Bone marrow (tissue), 2 donors: ENCODE data around the gene OLIG1.

Source experiments
- DNase-seq, 2 donors: peaks; one replicate each; lab custom pipeline; 2025; lab: John Stamatoyannopoulos, UW

OLIG1 gene, protein sequence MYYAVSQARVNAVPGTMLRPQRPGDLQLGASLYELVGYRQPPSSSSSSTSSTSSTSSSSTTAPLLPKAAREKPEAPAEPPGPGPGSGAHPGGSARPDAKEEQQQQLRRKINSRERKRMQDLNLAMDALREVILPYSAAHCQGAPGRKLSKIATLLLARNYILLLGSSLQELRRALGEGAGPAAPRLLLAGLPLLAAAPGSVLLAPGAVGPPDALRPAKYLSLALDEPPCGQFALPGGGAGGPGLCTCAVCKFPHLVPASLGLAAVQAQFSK

DNA sequence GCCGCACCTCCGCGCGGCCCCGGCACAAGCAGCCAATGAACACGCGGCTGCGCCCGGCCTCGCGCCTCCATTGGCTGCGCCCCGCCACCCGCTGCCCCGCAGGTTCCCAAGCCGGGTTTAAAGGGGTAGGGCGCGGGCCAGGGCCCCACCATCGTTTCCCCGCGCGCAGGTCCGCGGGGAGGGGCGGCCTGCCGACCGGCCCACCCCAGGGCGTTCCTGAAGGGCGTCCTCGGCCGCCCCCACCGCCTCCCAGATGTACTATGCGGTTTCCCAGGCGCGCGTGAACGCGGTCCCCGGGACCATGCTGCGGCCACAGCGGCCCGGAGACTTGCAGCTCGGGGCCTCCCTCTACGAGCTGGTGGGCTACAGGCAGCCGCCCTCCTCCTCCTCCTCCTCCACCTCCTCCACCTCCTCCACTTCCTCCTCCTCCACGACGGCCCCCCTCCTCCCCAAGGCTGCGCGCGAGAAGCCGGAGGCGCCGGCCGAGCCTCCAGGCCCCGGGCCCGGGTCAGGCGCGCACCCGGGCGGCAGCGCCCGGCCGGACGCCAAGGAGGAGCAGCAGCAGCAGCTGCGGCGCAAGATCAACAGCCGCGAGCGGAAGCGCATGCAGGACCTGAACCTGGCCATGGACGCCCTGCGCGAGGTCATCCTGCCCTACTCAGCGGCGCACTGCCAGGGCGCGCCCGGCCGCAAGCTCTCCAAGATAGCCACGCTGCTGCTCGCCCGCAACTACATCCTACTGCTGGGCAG, at the start of gene OLIG1:
TSS of gene OLIG1 (plus strand) at position 148 of the 750 bp plus-strand sequence. CDS start at position 254, 106 bp downstream.
- peak in 1 of 2 donors; percentile 68 for DNase-seq

DNA sequence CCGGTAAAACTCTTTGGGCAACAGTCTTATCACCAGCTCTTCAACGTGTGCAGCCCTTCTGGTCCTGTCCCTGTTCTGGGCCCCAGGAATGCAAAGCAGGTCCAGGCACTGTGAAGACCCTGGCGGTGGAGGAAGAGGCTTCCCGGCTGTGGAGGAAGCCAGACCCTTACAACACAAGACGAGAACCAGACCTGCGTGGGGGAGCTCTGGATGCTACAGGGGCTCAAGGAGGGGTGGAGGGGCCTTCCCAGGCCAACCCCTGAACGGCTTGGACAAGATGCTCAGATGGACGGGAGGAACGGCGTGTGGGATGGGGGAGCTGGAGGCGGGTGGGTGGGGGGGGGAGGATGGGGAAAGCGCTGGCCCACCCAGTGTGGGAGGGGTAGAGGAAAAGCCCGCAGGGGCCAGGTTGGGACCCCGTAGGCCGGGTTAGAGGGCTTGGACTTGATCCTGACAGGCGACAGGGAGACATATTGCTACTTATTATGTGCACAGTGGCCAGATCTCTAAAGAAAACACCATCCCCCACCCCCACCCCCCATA, 49.3 kb upstream of the OLIG1 start:
- no peak for DNase-seq

DNA sequence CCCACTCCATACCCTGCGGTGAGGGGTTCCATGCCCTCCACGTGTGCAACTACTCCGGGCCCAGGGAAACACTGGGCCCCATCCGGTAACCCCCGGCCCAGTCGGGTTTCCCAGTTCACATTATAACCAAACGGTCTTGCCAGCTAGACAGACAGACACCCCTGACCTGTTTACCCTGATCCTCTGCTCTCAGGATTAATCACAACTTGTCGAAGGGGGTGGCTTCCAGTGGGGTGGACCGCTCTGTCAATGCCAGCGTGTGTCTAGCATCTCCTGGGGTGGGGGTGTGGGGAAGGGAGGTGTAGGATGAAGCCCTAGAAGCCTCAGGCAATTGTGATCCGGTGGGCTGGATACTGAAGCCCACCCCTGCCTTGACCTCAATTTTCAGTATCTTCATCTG, 48.8 kb upstream of the OLIG1 start:
- DNase-seq = no peak

- no peak for DNase-seq
Measured at GRCh38 chr21:33021667-33022066, 48.3 kb upstream of the OLIG1 start.

- no peak for DNase-seq
Measured at GRCh38 chr21:33022489-33022827, 47.5 kb upstream of the OLIG1 start.

- no peak for DNase-seq
Measured at GRCh38 chr21:33022828-33023573, 46.9 kb upstream of the OLIG1 start.

GRCh38 chr21:33023574-33024200, 46.3 kb upstream of the OLIG1 start:
- DNase-seq = peak in 1 of 2 donors; percentile 49

GRCh38 chr21:33024201-33025103, 45.5 kb upstream of the OLIG1 start:
- no peak for DNase-seq

DNA sequence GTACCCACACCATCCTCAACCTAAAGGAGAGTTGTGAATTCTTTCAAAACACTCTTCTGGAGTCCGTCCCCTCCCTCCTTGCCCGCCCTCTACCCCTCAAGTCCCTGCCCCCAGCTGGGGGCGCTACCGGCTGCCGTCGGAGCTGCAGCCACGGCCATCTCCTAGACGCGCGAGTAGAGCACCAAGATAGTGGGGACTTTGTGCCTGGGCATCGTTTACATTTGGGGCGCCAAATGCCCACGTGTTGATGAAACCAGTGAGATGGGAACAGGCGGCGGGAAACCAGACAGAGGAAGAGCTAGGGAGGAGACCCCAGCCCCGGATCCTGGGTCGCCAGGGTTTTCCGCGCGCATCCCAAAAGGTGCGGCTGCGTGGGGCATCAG, 44.8 kb upstream of the OLIG1 start:
- no peak for DNase-seq

DNA sequence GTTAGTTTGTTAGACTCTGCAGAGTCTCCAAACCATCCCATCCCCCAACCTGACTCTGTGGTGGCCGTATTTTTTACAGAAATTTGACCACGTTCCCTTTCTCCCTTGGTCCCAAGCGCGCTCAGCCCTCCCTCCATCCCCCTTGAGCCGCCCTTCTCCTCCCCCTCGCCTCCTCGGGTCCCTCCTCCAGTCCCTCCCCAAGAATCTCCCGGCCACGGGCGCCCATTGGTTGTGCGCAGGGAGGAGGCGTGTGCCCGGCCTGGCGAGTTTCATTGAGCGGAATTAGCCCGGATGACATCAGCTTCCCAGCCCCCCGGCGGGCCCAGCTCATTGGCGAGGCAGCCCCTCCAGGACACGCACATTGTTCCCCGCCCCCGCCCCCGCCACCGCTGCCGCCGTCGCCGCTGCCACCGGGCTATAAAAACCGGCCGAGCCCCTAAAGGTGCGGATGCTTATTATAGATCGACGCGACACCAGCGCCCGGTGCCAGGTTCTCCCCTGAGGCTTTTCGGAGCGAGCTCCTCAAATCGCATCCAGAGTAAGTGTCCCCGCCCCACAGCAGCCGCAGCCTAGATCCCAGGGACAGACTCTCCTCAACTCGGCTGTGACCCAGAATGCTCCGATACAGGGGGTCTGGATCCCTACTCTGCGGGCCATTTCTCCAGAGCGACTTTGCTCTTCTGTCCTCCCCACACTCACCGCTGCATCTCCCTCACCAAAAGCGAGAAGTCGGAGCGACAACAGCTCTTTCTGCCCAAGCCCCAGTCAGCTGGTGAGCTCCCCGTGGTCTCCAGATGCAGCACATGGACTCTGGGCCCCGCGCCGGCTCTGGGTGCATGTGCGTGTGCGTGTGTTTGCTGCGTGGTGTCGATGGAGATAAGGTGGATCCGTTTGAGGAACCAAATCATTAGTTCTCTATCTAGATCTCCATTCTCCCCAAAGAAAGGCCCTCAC, 44.2 kb upstream of the OLIG1 start, which contains the start of gene OLIG2:
TSS of gene OLIG2 (plus strand) at position 447 of the 954 bp plus-strand sequence. CDS start 928 bp downstream, outside the sequence.
- DNase-seq = peak in 1 of 2 donors; percentile 33

GRCh38 chr21:33026443-33026858, 43.5 kb upstream of the OLIG1 start:
- no peak for DNase-seq

DNA sequence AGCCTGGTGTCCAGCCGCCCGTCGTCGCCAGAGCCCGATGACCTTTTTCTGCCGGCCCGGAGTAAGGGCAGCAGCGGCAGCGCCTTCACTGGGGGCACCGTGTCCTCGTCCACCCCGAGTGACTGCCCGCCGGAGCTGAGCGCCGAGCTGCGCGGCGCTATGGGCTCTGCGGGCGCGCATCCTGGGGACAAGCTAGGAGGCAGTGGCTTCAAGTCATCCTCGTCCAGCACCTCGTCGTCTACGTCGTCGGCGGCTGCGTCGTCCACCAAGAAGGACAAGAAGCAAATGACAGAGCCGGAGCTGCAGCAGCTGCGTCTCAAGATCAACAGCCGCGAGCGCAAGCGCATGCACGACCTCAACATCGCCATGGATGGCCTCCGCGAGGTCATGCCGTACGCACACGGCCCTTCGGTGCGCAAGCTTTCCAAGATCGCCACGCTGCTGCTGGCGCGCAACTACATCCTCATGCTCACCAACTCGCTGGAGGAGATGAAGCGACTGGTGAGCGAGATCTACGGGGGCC, 43.0 kb upstream of the OLIG1 start:
- DNase-seq = no peak

- DNase-seq = no peak
Measured at GRCh38 chr21:33027401-33028286, 42.3 kb upstream of the OLIG1 start.

- DNase-seq = no peak
Measured at GRCh38 chr21:33028287-33028670, 41.7 kb upstream of the OLIG1 start.

GRCh38 chr21:33028773-33029384, 41.1 kb upstream of the OLIG1 start:
- no peak for DNase-seq

DNA sequence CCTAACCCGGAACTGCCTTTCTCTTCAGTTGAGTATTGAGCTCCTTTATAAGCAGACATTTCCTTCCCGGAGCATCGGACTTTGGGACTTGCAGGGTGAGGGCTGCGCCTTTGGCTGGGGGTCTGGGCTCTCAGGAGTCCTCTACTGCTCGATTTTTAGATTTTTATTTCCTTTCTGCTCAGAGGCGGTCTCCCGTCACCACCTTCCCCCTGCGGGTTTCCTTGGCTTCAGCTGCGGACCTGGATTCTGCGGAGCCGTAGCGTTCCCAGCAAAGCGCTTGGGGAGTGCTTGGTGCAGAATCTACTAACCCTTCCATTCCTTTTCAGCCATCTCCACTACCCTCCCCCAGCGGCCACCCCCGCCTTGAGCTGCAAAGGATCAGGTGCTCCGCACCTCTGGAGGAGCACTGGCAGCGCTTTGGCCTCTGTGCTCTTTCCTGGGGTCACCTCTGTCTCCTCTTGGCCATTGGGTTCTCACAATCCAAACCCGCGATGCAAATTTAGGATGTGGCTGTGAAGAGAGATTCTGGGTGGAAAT, 40.5 kb upstream of the OLIG1 start:
- DNase-seq = no peak

DNA sequence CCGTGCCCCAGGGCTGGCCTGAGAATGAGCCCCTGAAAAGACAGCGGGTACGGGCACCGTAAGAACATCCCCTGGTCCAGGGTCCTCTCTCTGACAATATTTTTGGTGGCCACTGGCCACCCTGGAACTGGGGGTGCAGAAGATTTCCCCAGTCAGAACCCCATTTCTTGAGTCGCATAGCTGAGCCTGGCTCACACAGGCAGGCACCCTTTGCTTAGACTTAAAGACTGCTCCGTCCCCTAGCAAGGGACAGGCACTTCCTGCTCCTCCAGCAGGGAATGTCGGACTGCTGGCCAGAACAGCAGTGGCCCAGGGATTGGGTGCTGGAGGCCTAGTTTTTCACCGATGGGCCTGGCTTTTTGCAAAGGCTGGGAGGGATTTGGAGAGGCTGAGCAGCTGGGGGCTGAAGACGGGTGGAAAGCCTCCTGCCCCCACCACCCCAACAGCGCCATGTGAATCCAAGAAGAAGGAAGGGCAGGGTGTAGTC, 39.9 kb upstream of the OLIG1 start:
- no peak for DNase-seq

- no peak for DNase-seq
Measured at GRCh38 chr21:33030633-33031032, 39.3 kb upstream of the OLIG1 start.
